GM18951 (cell line): ENCODE data around the gene UBAC2.

Experiments used
- POLR2A ChIP-seq: IDR thresholded peaks from 4 replicates; pipeline ENCODE4 v1.6.1; 2011; ENCODE audit warnings: mild to moderate bottlenecking; ENCODE audit not compliant: insufficient read length, insufficient read depth; ENCODE audit errors: extremely low read depth
- in situ Hi-C: fragments of 300-500 bp; cut with MboI; formaldehyde crosslinking; loops from one replicate; pipeline ENCODE4 v1.12.0; 2022; ENCODE audit warnings: low sequenced_read_pairs, mixed read lengths, inconsistent platforms; ENCODE audit not compliant: unreplicated experiment

UBAC2 gene

GRCh38 chr13:99211421-99212035 is 10.9 kb downstream of the UBAC2 start:
- TF ChIP-seq POLR2A: no peak
- in situ Hi-C loops: no loop called here

GRCh38 chr13:99214232-99214631 is 13.6 kb downstream of the UBAC2 start:
- in situ Hi-C loops: no loop called here

GRCh38 chr13:99214731-99215130 is 14.1 kb downstream of the UBAC2 start:
- in situ Hi-C loops: no loop called here
- TF ChIP-seq POLR2A: no peak

More at GRCh38 chr13:99214232-99214631, 13.6 kb downstream of the UBAC2 start:
- no peak for TF ChIP-seq POLR2A

- TF ChIP-seq POLR2A: no peak
- in situ Hi-C loops: no loop called here
Observed at GRCh38 chr13:99215184-99215830, 14.7 kb downstream of the UBAC2 start.

GRCh38 chr13:99217461-99218110 is 16.9 kb downstream of the UBAC2 start:
- TF ChIP-seq POLR2A: no peak
- in situ Hi-C loops: no loop called here

GRCh38 chr13:99218126-99218525 is 17.5 kb downstream of the UBAC2 start:
- no peak for TF ChIP-seq POLR2A
- in situ Hi-C loops: no loop called here

- no peak for TF ChIP-seq POLR2A
- in situ Hi-C loops: no loop called here
Observed at GRCh38 chr13:99218545-99218944, 17.9 kb downstream of the UBAC2 start.

GRCh38 chr13:99218969-99219368 is 18.3 kb downstream of the UBAC2 start:
- in situ Hi-C loops: no loop called here
- no peak for TF ChIP-seq POLR2A

GRCh38 chr13:99220199-99220935 is 19.7 kb downstream of the UBAC2 start:
- in situ Hi-C loops: no loop called here

GRCh38 chr13:99221567-99222239 is 21.0 kb downstream of the UBAC2 start:
- in situ Hi-C loops: no loop called here
- no peak for TF ChIP-seq POLR2A

More at GRCh38 chr13:99220199-99220935, 19.7 kb downstream of the UBAC2 start:
- no peak for TF ChIP-seq POLR2A

GRCh38 chr13:99223587-99223986 is 22.9 kb downstream of the UBAC2 start:
- no peak for TF ChIP-seq POLR2A
- in situ Hi-C loops: no loop called here

GRCh38 chr13:99224021-99224420 is 23.4 kb downstream of the UBAC2 start:
- no peak for TF ChIP-seq POLR2A
- in situ Hi-C loops: no loop called here

- in situ Hi-C loops: no loop called here
- TF ChIP-seq POLR2A: no peak
Observed at GRCh38 chr13:99225078-99225477, 24.4 kb downstream of the UBAC2 start.
